Endothelial cell of umbilical vein (primary cell): ENCODE measurements around the gene SLC39A13. TPM values are rescaled to one million over a fixed set of nuclear protein-coding genes. Genes with fewer than 3 reads are reported as not detected.

Experiments used
- BruUV-seq: library from RNA; stranded (reverse); fragments of 400-500 nt; replicated peaks from 2 replicates; lab custom pipeline; 2021; lab: Mats Ljungman, UMichigan
- CTCF ChIA-PET: fragments of 300-600, 350-600 bp; sonication (Branson Sonifier 250); formaldehyde crosslinking; loops from one replicate; lab custom pipeline; 2021; ENCODE audit warnings: antibody characterized with exemption, inconsistent platforms; lab: Charles Lee
- POLR2A ChIA-PET: fragments of 300-600, 350-600 bp; sonication (Branson Sonifier 250); formaldehyde crosslinking; loops from one replicate; lab custom pipeline; 2021; ENCODE audit warnings: antibody characterized with exemption, inconsistent platforms; lab: Charles Lee
- DNase-seq: peaks from one replicate; pipeline ENCODE4 v3.0.0-alpha.2; 2011; ENCODE audit warnings: low read depth, low spot score
- FAIRE-seq: peaks from 2 replicates; lab custom pipeline; 2011; peaks lifted over from hg19 to GRCh38; lab: Jason Lieb, UNC
- H2AFZ ChIP-seq: 2 replicates; pipeline ENCODE4 v1.6.0; 2012; ENCODE audit warnings: low read depth, low read length, control low read depth, inconsistent platforms
- H3K27ac ChIP-seq: 2 replicates; pipeline ENCODE4 v1.5.1; 2011; ENCODE audit warnings: low read depth, mild to moderate bottlenecking, control low read depth, low read length, moderate library complexity; ENCODE audit not compliant: insufficient read depth
- H3K27me3 ChIP-seq, 2 experiments: 2 replicates each; pipeline versions ENCODE4 v1.6.0 to v1.6.1; 2011; ENCODE audit warnings: low read length in 2 of 2, mixed read lengths in 1 of 2; ENCODE audit not compliant: control insufficient read depth in 2 of 2, insufficient read depth in 2 of 2
- H3K36me3 ChIP-seq, 2 experiments: 2 replicates in 1 of 2; 3 replicates in 1 of 2; pipeline ENCODE4 v1.5.1; 2011; ENCODE audit warnings: low read length in 2 of 2, mild to moderate bottlenecking in 1 of 2, moderate library complexity in 1 of 2; ENCODE audit not compliant: control insufficient read depth in 2 of 2, insufficient read depth in 2 of 2; ENCODE audit errors: extremely low read depth in 1 of 2
- H3K4me1 ChIP-seq: 3 replicates; pipeline ENCODE4 v1.5.1; 2011; ENCODE audit warnings: mild to moderate bottlenecking, low read length; ENCODE audit not compliant: control insufficient read depth, insufficient read depth; ENCODE audit errors: extremely low read depth
- H3K4me2 ChIP-seq: 2 replicates; pipeline ENCODE4 v1.6.1; 2011; ENCODE audit warnings: low read length, control low read depth, mixed read lengths; ENCODE audit not compliant: insufficient read depth
- H3K4me3 ChIP-seq, 3 experiments: fragments of 200-600 bp in 1 of 3; sonication (generic), shearing (Covaris generic) in 1 of 3; replicated peaks in 1 of 3; 2 replicates each; pipeline ENCODE4 v1.5.1; 2011 to 2016; ENCODE audit warnings: control low read depth in 3 of 3, low read length in 3 of 3, mild to moderate bottlenecking in 2 of 3, inconsistent platforms in 1 of 3, low read depth in 1 of 3, moderate library complexity in 1 of 3; ENCODE audit not compliant: insufficient read depth in 1 of 3
- H3K79me2 ChIP-seq: 2 replicates; pipeline ENCODE4 v1.6.0; 2012; ENCODE audit warnings: low read length, inconsistent platforms; ENCODE audit not compliant: control insufficient read depth, insufficient read depth
- H3K9ac ChIP-seq: replicated peaks from 2 replicates; pipeline ENCODE3; 2011; ENCODE audit warnings: low read length, control low read depth; ENCODE audit not compliant: insufficient read depth; ENCODE audit errors: extremely low read depth
- H3K9me1 ChIP-seq: replicated peaks from 3 replicates; pipeline ENCODE4 v1.6.0; 2011; ENCODE audit warnings: mild to moderate bottlenecking, low read length; ENCODE audit not compliant: control insufficient read depth, insufficient read depth; ENCODE audit errors: extremely low read depth
- H3K9me3 ChIP-seq: replicated peaks from 2 replicates; pipeline ENCODE4 v1.5.1; 2012; ENCODE audit warnings: low read length, inconsistent platforms; ENCODE audit not compliant: control insufficient read depth, insufficient read depth
- H4K20me1 ChIP-seq: replicated peaks from 2 replicates; pipeline ENCODE3; 2011; ENCODE audit warnings: mild to moderate bottlenecking, low read length; ENCODE audit not compliant: control insufficient read depth, insufficient read depth; ENCODE audit errors: extremely low read depth
- CTCF ChIP-seq, 2 donors: IDR thresholded peaks; 1 replicate in 1 of 2; 2 replicates in 1 of 2; pipeline ENCODE4 v1.5.1; 2011; ENCODE audit warnings: low read length in 2 of 2, mild to moderate bottlenecking in 2 of 2, moderate library complexity in 2 of 2, control low read depth in 1 of 2, inconsistent platforms in 1 of 2, low read depth in 1 of 2; ENCODE audit not compliant: insufficient read depth in 1 of 2; ENCODE audit errors: extremely low read depth in 1 of 2
- EZH2 ChIP-seq: IDR thresholded peaks from 2 replicates; pipeline ENCODE4 v1.6.1; 2012; ENCODE audit warnings: borderline replicate concordance, low read depth, mild to moderate bottlenecking, moderate library complexity, low read length, inconsistent platforms; ENCODE audit not compliant: severe bottlenecking
- FOS ChIP-seq: IDR thresholded peaks from 2 replicates; pipeline ENCODE4 v1.6.1; 2011; ENCODE audit warnings: mild to moderate bottlenecking, low read length, moderate library complexity, borderline replicate concordance; ENCODE audit not compliant: insufficient read depth
- GATA2 ChIP-seq: IDR thresholded peaks from 2 replicates; pipeline ENCODE4 v1.7.0; 2011; ENCODE audit warnings: low read depth, mild to moderate bottlenecking, moderate library complexity, mixed read lengths, low read length; ENCODE audit not compliant: insufficient read length, insufficient read depth
- JUN ChIP-seq: IDR thresholded peaks from 2 replicates; pipeline ENCODE4 v1.6.1; 2011; ENCODE audit warnings: borderline replicate concordance, low read depth; ENCODE audit not compliant: insufficient read length, insufficient read depth
- MAX ChIP-seq: IDR thresholded peaks from 2 replicates; pipeline ENCODE4 v1.6.1; 2011; ENCODE audit not compliant: insufficient read depth, insufficient read length
- MYC ChIP-seq: IDR thresholded peaks from one replicate; pipeline ENCODE4 v1.6.1; 2011; ENCODE audit warnings: mild to moderate bottlenecking, low read depth, low read length
- POLR2A ChIP-seq: IDR thresholded peaks from 2 replicates; pipeline ENCODE4 v1.6.1; 2012; ENCODE audit warnings: low read depth, mild to moderate bottlenecking, control low read depth, low read length
- POLR2AphosphoS5 ChIP-seq: IDR thresholded peaks from 2 replicates; pipeline ENCODE4 v1.6.1; 2012; ENCODE audit warnings: low read depth, mild to moderate bottlenecking, control low read depth, low read length, moderate library complexity; ENCODE audit not compliant: insufficient read depth
- dilution Hi-C: fragments of 300-500 bp; cut with MboI; formaldehyde crosslinking; loops from one replicate; pipeline ENCODE4 v1.15.0; 2019; ENCODE audit warnings: low sequenced_read_pairs; ENCODE audit not compliant: extremely low pct_ligation_motif_present
- intact Hi-C: fragments of 100-400 bp; cut with micrococcal nuclease; formaldehyde crosslinking; loops from one replicate; pipeline ENCODE4 v1.10.0; 2022
- polyA plus RNA-seq, 4 experiments: library from polyadenylated mRNA; depleted of rRNA in 3 of 4; stranded (reverse) in 3 of 4; unstranded in 1 of 4; fragments of >200 nt; gene quantifications; 2 replicates each; pipeline versions ENCODE4 v1.2.1 to v1.2.3, GENCODE V29; 2011 to 2012; ENCODE audit warnings: missing spikeins in 1 of 4
- total RNA-seq: library from RNA; stranded (reverse); gene quantifications from 2 replicates; pipeline ENCODE4 v1.2.3, GENCODE V29; 2021

The SLC39A13 gene
- total and polyA plus RNA-seq, 2 donors (not counting 3 experiments of a cell fraction or from before 2014, with no cell fraction given) = 91.9 to 94.3 TPM

GRCh38 chr11:47394050-47394321, 14.4 kb upstream of the SLC39A13 start:
- Histone ChIP-seq H3K4me2 (no peak overlapping the region), H3K4me1 (peaks cover 21% of the 10 kb centered on the region), H4K20me1 (no peaks in the 10 kb centered on the region), H3K36me3 (no peaks in the 10 kb centered on the region), H2AFZ (peak overlapping the region; percentile 3), H3K9me1 (no peaks in the 10 kb centered on the region), H3K79me2 (no peaks in the 10 kb centered on the region), H3K4me3 (no peak overlapping the region), H3K9me3 (no peaks in the 10 kb centered on the region), H3K27me3 (no peaks in the 10 kb centered on the region), H3K9ac (peak overlapping the region; percentile 96), H3K27ac (peak overlapping the region; percentile 99)
- ChIA-PET CTCF (interaction anchor here (1.2 to 5.5 kb wide), 3 partner anchors 15 to 39 kb away, joined by 3 to 76 read pairs (median 4); partner anchors contain the start of gene SLC39A13), POLR2A (no interaction called here)
- FAIRE-seq (peak; percentile 66), DNase-seq (no peak)
- intact Hi-C loops (loop anchor here (1.0 kb wide), 2 partner anchors 14 to 20 kb away; partner anchors contain the start of gene SLC39A13), dilution Hi-C loops (no loop called here)
- BruUV-seq = no TSS peak
- TF ChIP-seq EZH2 (no peak), JUN (no peak), CTCF (IDR thresholded peaks at IDR 0.05; ENCODE audit: extremely low read depth in 1 of 2, insufficient read depth in 1 of 2, low read depth in 1 of 2, low read length in 2 of 2) (no peak), MAX (no peak), POLR2AphosphoS5 (no peak), POLR2A (no peak), FOS (no peak), MYC (no peak), GATA2 (no peak)
